ENCODE measurements around the gene ULBP2.
"Not testable (repeated sequence)": the region's sequence is repeated elsewhere in the genome, so short reads cannot be mapped to it uniquely, and the experiment has no call there.

The ULBP2 gene

DNA sequence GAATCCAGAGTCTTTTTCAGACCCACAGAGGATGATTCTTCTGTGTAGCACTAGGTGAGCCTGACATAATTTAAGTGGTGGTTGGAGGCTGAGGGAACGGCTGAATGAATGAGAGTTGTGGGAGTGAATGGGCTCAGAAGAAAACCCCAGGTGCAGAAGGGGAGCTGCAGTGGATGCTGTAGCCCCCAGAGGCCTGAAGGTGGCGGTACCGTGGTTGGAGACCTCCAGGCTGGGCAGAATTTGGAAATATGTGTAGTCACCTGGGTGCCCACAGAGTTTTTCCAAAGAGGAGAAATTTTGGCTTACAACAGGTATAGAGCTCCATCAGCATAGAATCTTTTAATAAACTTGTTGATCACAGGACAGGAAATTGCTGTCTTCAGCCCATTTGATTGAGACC lies 12.4 kb upstream of the ULBP2 start:
- DNase-seq = no peak

DNA sequence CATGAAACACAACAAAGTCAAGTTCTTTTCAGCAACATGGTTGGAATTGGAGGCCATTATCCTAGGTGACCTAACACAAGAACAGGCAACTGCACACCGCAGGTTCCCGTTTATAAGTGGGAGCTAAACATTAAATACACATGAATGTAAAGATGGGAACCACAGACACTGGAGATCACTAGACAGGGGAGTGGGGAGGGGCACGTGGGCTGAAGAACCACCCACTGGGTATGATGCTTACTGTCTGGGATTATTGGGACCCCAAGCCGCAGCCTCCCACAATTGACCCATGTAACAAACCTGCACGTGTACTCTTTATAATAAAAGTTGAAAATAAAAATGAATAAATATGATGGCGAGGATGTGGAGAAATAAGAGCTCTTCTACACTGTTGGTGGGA lies 10.3 kb upstream of the ULBP2 start:
- no peak for DNase-seq

- no peak for DNase-seq
Observed at GRCh38 chr6:149933036-149933435, 8.8 kb upstream of the ULBP2 start.

DNA sequence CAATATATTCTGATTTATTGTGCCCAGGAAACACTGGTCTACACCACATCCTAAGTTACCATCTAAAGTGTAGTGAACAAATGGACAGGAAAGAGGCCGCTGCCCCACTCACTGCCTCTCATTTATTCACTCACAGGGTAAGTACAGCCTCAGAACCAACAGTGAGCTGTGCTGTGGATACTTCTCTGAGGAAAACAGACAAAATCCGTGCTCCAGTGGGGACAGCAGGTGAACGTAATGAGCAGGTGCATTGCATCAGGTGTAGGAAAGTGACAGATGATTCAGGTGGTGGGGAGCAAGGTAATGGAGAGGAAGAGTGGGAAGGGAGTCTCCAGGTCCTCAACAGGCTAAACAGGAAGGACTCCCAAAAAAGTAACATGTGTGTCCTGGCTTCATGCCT lies 8.4 kb upstream of the ULBP2 start:
- DNase-seq = no peak

- DNase-seq = peak; percentile 47
Observed at GRCh38 chr6:149934249-149935156, 7.3 kb upstream of the ULBP2 start.

DNA sequence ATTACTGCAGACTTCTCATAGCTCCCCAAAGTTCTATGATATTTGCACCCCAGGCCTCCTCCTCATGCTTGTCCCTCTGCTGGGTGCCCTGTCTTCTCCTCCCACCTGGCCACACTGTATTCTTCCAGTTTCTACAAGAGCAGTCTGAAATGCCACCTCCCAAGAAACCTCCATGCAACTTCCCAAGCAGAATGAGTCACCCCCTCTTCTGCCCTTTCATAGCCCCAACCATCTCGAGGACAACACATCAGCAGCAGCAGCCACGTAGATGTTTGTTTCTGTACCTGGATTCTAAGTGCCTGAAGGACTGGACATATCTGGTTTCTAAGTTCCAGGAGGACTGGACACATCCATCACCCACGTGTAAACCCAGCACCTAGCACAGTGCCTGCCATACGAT lies 6.6 kb upstream of the ULBP2 start:
- no peak for DNase-seq

DNA sequence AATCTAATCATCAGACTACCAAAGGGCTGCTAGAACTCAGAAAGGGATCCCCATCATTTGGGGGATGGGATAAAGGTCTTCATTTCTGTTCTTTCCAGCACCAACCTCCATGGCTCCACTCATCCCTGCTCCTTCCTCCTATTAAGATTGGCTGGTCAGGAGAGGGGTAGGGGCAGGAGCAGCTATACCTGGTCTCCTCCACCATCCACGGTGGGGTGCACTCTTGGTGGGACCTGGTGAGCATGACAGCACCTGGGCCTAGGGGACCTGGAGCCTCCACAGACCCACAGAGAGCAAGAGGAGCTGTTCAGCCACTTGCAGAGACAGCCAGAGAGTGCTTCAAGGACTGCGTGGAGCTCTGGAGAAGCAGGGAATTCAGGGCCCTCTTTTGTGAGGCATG lies 6.1 kb upstream of the ULBP2 start:
- no peak for DNase-seq

- DNase-seq = no peak
Observed at GRCh38 chr6:149936743-149937142, 5.1 kb upstream of the ULBP2 start.

GRCh38 chr6:149938013-149938570 lies 3.7 kb upstream of the ULBP2 start:
- DNase-seq = not testable (repeated sequence)

GRCh38 chr6:149938571-149939355 lies 3.1 kb upstream of the ULBP2 start:
- DNase-seq = no peak

DNA sequence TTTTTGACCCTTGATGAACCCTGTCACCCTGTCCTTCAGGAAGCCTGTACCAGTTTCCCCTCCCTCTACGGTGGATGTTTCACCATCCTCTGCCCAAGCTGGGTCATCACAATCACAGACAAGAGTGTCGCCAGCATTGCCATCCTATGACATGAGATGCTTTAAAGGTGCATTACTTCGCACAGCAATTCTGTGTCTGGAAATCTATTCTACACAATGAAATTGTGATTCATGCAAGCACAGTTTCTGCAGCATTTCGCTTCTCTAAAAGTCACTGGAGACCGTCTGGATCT lies 2.5 kb upstream of the ULBP2 start:
- no peak for DNase-seq

- no peak for DNase-seq
Observed at GRCh38 chr6:149939909-149940671, 1.7 kb upstream of the ULBP2 start.

- DNase-seq = no peak
Observed at GRCh38 chr6:149940672-149940982, 1.2 kb upstream of the ULBP2 start.

- DNase-seq = no peak
Observed at GRCh38 chr6:149942461-149942829, 631 bp downstream of the ULBP2 start.

GRCh38 chr6:149943321-149943720 lies 1.5 kb downstream of the ULBP2 start:
- DNase-seq = not testable (repeated sequence)

GRCh38 chr6:149945276-149945675 lies 3.5 kb downstream of the ULBP2 start:
- DNase-seq = not testable (repeated sequence)

DNA sequence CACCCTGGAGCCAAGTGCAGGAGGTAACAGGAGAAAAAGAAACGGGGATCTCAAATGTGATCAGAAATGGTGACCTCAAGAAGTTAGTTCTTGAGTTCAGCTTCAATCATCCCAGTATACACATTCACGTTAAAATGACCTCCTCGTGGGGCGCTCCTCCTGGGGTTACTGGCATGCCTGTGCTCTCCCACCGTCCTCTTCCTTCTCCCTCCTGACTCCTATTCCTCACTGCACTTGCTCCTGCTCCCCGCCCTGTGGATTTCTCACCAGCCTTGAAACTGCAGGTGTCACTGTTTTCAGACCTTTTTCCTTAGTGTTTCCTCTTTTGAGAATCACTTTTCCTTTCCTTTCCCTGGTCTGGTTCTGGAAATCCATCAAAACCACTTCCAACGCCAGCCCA lies 4.8 kb downstream of the ULBP2 start:
- DNase-seq = not testable (repeated sequence)

DNA sequence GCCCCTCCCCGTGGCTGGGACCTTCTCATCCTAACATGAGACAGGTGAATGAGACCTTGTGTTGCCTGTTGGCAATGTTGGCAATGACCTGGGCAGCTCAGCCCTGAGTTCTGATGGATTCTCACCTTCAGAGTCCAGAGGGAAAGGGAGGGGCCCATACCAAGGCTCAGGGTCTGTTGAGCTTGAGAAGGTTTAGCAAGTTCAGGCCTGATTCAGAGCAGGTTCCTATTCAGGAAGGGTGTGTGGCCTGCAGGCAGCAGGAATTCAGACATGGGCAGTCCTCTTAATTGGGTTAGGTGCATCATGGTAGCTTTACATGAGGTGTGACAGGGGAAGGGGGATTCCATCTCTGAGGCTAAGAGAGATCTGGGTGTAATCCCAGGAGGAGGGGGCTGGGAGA lies 5.7 kb downstream of the ULBP2 start:
- DNase-seq = not testable (repeated sequence)

GRCh38 chr6:149948011-149948410 lies 6.2 kb downstream of the ULBP2 start:
- no peak for DNase-seq

DNA sequence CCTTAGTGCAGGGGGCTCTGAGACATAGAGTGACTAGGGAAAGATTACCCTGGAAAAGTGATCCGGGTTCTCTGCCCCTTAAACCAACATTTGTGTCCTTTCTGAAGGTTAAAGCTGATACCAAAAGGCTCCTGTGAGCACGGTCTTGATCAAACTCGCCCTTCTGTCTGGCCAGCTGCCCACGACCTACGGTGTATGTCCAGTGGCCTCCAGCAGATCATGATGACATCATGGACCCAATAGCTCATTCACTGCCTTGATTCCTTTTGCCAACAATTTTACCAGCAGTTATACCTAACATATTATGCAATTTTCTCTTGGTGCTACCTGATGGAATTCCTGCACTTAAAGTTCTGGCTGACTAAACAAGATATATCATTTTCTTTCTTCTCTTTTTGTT lies 6.8 kb downstream of the ULBP2 start:
- DNase-seq = no peak

- DNase-seq = no peak
Observed at GRCh38 chr6:149950423-149950822, 8.6 kb downstream of the ULBP2 start.

DNA sequence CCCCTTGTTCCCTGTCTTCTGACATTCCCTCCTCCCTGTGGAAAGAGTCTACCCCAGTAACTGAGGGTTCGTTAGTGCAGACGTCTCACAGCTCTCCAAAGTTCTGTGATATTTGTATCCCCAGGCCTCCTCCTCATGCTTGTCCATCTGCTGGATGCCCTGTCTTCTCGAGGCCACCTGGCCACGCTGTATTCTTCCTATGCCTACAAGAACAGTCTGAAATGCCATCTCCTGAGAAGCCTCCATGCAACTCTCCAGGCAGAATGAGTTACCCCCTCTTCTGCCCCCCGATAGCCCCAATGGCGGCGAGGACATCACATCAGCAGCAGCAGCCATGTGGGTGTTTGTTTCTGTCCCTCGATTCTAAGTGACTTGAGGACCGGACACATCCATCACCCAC lies 9.3 kb downstream of the ULBP2 start:
- no peak for DNase-seq

DNA sequence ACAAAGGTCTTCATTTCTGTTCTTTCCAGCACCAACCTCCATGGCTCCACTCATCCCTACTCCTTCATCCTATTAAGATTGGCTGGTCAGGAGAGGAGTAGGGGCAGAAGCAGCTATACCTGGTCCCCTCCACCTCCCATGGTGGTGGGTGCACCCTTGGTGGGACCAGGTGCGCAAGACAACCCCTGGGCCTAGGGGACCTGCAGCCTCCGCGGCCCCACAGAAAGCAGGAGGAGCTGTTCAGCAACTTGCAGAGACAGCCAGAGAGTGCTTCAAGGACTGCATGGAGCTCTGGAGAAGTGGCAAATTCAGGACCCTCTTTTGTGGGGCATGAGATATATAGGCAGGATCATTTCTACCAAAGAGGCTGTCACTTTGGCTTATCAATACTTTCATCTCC lies 9.8 kb downstream of the ULBP2 start:
- DNase-seq = no peak

GRCh38 chr6:149953390-149953789 lies 11.6 kb downstream of the ULBP2 start:
- DNase-seq = not testable (repeated sequence)

Measured in amniotic stem cell (primary cell).